Activated CD4-positive, CD25-positive, alpha-beta regulatory T cell treated with anti-CD3 and anti-CD28 coated beads, Interleukin-2, amount 50 U/mL, for 16 hours (primary cell): ENCODE results near the gene NCLN.
"Not testable (repeated sequence)": the region's sequence is repeated elsewhere in the genome, so short reads cannot be mapped to it uniquely, and the experiment has no call there.

ENCODE experiments used
- DNase-seq: peaks from one replicate; pipeline ENCODE4 v3.0.0-alpha.2; 2020; ENCODE audit warnings: low read depth, low spot score

Gene NCLN

DNA sequence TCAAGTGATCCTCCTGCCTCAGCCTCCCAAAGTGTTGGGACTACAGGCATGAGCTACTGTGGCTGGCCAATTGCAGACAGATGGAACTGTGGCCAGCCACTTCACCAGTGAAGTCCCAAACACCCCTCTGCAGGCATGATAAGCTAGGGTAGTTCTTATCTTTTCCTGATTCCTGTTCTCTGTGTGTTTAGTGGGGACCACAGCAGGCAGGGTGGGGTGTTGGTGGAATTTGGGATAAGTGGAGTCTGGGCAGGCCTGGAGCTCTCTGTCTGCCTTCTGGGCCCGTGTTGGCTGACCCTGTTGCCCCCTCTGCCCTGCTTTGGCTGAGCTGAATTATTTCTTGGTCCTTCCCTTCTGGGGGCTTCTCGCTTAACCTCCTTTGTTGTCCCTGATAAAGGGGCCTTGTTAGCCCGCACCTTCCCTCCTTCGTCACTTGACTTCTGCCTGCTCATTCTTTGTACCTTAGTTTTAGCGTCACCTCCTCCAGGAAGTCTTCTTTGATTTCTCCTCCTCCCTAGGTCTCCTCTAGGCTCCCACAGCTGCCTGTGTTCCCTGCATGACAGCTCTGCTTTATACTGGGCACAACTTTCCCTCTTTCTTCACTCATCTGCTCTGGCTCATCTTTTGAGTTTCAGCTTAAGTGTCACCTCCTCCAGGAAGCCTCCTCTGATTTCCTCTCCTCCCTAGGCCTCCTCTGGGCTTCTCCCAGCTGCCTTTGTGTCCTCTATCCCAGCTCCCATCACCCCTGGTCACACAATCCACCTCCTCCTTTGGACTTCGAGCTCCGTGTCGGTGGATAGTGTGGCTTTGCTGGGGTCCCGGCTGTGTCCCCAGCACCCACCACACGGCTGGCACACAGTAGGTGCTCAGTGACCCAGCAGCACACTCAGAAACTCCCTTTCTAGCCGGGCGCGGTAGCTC lies 1.7 kb upstream of the NCLN start:
- no peak for DNase-seq

DNA sequence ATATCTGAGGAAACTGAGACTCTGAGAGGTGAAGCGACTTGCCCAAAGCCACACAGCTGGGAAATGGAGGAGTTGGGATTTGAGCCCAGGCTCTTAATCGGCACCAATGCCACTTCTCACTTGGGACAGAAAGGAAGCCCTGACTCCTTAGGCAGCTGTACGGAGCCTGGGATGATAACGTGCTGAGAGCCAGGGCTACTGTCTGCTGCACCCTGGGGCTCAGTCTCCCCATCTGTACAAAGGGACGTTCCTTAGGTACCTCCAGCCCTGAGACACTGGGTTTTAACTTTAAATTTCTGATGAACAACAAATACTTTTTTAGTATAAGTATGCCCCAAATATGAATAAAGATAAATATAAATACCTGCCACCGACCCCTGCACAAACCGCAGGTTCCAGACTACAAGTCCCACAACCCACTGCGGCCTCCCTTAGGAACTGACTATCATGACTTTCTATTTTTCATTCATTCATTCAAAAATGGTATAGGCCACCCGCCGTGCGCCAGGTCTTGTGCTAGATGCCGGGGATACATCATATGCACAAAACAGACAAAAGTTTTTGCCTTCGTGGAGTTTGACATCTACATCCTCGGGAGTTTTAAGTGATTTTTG lies 776 bp upstream of the NCLN start:
- DNase-seq = peak; percentile 59

DNA sequence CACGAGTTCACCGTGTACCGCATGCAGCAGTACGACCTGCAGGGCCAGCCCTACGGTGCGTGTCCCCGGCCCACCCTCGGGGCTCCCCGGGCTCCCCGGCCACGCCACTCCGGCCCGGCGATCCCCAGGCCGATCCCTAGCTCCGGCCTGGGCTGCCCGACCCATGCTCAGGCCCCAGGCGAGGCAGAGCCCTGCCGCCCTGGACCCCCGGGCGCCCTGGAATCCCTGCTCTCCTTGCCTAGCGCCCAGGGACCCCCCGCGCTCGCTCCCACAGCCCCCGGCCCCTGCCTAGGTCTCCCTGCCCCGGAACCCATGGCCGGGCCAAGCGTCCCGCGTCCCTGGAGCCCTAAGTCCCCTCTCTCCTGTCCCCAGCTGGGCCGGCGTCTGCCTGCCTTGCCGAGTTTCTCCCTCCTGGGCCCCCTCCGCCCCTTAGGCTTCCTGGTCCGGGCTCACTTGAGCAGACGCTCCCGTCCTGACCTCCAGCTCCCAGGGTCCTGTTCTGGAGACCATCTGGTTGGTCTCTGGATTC lies 494 bp downstream of the NCLN start:
- DNase-seq = no peak

DNA sequence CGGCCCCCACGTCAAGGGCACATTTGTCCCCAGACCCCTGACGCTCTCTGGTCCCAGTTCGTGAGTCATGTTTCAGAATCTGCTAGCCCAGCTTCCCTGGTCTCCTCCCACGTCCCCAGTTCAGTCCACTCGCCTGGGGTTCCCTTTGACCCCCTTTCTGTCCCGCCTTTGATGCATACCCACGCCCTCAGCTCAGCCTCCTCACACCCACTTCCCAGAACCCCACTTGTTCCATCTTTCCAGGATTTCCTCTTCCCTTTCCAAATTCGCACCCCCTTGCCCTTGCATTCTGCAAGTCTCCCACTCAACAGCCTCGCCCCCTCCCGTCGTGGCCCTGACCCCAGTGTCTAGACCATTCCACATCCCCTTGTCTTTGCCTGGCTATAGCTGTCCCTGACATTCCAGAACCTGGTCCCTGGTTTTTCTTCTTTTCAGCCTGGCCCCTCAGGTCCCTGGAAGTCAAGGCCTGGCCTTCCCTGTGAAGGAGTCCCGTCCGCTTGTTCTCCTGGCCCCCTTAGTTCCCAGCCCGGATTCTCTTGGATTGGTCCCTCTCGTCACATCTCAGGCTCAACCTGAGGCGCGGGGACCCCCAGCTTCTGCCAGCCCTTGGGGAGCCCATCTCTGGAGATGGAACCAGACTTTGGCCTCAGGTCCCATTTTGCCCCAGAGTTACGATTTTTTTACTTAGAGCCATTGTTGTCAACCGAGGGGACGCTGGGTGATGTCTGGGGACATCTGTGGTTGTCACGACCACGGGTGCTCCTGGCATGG lies 1.3 kb downstream of the NCLN start:
- DNase-seq = no peak

DNA sequence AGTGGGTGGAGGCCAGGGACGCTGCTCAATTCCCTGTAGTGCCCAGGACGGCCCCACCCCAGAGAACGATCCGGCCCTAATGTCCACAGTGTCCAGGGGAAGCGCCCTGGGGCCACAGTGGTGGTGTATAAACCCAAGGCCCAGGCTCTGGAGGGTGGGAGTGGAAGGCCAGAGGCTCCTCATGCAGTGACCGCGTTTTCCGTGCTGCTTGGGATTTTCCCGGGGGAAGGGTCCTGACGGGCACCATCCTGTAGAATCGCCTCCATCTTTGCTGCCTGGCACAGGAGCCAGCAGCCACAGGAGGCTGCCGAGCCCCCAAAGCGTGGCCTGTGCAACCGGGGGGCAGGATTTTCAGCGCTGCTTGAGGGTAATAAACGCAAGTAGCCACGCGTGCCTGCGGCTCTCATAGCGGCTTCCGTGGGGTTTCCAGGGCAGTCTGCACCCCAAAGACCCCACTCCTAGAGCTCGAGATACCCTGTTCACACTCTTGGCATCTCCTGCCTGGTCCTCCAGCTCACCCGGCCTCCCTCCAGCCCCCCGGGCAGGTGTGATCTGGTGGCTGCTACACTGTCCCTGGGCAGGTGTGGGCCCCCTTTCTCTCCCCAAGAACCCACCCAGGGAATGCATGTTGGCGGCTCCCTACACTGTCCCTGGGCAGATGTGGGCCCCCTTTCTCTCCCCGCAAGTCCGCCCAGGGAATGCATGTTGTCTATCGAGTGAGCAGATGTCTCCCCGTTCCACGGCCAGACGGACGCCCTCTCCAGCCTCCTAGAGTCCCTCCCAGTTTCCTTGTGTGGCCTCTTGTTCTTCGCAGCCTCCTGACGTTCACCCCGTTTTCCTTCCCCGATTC lies 2.2 kb downstream of the NCLN start:
- no peak for DNase-seq

DNA sequence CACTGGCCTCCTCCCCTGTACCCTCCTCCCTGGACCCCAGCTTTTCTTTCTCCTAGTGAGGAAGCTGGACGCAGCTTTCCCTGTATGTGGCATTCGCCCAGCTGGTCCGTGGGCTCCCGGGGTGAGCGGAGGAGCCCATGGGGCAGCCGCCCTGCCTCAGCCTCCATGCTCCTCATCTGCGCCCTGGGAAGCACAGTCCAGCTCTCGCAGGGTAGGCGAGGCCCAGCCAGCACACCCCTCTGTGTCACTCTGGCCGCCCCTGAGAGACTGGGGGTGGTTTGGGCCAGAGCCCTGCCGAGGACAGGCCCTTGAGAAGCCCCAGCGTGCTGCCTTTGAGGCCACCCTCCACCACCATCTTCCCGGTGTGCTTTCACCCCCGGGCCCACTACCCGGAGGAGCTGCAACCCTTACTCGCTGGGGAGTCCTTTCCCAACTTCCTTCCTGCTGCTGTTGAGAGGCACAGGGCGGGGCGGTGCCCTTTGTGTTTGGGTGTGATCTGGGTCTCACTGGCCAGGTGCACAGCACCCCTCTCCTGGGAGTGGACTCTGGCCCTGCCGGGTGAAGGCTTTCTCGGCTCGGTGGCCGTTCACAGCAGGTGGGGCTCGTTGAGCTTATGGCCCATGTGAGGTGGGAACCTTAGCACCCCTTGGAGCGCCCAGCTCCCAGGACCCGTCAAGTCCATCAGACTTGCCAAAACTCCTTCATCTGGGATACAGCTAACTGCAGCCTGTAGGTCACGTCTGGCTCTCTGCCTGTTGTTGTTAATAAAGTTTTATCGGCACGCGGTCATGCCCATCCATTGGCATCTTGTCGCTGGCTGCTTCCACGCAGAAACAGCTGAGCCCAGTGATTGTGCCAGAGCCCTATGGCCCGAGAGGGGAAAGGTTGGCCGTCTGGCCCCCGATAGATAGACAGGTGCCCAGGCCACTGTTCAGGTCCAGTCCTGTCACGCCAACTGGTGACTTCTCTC lies 3.2 kb downstream of the NCLN start:
- DNase-seq = no peak

DNA sequence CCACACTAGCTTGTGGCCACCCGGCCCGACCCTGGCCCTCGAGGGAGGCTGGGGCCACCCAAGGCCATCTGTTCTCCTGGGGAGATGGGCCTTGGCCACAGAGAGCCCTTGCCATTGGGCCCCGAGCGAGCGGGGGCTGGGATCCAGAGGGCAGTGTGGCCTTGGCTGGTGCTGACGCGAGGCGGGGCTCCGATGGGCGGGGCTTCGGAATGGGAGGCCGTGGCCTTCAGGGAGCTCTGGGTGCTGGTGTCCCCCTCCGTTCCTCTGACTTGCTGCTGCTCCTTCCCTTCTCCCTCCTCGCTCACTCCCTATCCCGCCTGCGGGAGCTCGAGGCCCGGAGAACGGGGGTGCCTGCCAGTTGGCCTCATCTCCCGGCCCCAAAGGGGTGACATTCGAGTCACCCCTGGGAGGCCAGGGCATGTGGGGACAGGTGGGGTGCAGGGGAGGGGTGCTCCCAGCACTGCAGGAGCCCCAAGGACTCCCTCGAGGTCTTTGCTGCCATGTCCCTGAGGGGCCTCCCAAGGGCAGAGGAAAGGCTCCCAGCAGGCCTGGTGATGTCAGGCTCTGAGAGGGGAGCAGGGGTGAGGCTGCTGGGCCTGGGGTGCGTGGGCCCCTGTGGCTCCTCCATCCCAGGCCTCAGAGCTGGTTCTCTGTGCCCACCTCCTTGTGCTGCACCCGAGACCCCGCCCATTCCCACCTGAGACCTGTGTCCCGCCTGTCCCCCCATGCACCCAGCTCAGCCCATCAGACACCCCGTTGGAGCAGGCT lies 4.2 kb downstream of the NCLN start:
- DNase-seq = no peak

DNA sequence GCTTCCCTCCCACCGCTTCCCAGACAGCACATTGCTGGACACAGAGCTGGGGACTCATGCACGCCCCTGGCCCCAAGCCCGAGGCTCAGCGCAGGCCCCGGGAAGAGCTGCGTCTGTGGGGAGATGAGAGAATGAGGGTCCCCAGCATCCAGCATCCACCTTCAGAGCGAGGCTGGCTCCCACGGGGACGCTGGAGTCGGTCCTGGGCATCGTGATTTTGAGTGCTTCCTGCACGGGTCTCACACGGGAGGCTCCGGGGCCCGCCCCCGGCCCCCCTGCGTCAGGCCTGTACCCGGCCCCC lies 4.7 kb downstream of the NCLN start:
- DNase-seq = no peak

DNA sequence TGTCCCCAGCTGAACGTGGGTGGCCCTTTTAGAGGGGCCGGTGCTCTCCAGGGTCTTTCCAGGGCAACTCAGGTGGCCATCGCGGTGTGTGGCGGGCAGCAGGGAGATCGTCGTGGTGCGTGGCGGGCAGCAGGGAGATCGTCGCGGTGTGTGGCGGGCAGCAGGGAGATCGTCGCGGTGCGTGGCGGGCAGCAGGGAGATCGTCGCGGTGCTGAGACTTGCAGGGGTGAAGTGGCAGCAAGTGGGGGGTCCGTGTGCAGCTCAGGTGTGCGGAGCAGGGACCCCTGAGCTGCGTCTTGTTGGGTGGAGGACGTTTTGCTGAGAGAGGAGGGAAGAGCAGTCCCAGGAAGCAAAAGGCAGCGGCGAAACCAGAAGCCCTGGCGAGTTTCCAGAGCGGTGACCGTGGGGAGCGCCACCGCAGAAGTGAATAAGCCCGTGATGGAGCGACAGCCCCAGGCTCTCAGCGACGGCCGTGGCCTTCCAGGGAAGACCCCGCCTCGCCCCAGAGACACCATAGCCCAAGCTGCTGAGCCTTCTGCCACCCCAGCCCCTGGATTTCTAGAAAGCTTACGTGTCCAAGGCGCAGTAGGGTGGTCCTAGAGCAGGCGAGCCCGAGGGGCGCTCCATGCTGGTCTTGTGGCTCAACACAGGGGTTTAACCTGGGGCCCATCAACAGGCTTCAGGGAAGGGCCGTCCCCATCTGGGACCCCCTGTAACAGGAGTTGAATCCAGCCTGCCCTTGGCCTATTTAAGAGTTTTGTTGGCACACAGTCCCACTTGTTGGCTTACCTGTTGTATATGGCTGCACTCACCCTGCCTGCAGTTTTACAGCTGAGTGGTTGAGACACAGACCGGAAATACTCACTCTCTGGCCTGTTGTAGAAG lies 5.4 kb downstream of the NCLN start:
- DNase-seq = no peak

DNA sequence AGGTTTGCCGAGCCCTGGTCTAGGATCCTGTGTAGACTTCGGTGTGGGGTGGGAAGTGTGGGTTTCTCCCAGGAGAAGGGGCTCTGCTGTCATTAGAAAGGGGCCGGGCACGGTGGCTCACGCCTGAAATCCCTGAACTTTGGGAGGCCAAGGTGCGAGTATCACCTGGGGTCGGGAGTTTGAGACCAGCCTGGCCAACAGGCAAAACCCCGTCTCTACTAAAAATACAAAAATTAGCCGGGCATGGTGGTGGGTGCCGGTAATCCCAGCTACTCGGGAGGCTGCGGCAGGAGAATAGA lies 6.0 kb downstream of the NCLN start:
- DNase-seq = not testable (repeated sequence)

DNA sequence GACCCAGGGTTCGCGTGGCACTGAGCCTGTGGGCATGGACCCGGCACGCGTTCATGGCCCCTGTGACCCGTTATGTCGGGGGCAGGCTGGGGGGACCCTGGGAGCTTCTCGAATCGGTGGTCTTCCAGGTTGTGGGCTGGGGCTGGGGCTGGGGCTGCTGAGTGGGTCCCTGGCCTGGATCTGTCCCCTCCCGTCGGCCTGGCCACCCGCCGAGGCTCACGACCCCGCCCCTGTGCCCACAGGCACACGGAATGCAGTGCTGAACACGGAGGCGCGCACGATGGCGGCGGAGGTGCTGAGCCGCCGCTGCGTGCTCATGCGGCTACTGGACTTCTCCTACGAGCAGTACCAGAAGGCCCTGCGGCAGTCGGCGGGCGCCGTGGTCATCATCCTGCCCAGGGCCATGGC lies 6.5 kb downstream of the NCLN start:
- DNase-seq = no peak

DNA sequence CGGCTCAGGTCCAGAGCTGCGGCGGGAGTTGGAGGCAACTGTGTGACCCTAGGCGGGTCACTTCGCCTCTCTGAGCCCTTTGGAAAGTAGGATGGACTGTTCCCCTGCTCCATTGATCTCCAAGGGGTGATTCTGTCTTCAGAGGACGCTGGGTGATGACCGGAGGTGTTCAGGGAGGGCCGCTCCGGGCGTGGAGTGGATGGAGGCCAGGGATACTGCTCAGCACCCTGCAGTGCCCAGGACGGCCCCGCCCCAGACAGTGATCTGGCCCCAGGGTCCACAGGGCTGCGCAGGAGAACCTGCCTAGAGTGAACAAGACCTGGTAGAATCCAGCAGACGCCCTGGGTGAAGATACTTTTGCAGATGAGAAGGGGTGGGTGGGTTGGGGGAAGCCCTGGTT lies 7.0 kb downstream of the NCLN start:
- DNase-seq = no peak

DNA sequence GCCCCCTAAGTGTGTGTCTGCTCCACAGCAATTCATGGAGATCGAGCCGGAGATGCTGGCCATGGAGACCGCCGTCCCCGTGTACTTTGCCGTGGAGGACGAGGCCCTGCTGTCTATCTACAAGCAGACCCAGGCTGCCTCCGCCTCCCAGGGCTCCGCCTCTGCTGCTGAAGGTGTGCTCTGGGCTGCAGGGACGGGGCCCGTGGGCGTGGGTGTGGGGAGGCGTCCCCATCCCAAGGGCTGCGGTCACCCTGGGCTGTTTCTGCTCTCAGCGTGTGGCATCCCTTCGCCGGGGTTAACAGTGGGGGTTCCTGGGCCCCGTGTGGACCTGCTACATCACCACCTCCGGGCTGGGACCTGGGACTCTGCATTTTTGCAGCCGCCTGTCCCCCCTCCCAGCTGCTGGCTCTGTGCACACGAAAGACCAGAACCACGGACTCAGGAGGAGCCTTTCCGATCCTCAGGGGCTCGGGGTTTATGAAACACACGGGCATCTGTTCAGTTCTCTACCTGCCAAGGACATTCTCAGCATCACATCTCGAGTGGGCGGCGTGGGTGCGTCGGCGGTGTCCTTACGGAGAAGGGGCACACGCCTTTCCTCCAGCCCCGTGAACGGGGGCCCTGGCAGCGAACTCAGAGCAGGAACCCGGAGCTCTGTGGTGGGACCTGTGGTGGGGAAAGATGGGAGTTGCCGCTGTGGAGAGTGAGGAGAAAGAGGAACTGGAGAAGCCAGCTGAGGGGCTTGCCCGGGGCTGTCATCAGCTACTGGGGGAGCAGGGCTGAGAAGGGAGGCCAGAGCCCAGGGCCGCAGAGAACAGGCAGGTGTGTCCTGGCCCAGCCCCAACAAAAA lies 7.8 kb downstream of the NCLN start:
- no peak for DNase-seq

DNA sequence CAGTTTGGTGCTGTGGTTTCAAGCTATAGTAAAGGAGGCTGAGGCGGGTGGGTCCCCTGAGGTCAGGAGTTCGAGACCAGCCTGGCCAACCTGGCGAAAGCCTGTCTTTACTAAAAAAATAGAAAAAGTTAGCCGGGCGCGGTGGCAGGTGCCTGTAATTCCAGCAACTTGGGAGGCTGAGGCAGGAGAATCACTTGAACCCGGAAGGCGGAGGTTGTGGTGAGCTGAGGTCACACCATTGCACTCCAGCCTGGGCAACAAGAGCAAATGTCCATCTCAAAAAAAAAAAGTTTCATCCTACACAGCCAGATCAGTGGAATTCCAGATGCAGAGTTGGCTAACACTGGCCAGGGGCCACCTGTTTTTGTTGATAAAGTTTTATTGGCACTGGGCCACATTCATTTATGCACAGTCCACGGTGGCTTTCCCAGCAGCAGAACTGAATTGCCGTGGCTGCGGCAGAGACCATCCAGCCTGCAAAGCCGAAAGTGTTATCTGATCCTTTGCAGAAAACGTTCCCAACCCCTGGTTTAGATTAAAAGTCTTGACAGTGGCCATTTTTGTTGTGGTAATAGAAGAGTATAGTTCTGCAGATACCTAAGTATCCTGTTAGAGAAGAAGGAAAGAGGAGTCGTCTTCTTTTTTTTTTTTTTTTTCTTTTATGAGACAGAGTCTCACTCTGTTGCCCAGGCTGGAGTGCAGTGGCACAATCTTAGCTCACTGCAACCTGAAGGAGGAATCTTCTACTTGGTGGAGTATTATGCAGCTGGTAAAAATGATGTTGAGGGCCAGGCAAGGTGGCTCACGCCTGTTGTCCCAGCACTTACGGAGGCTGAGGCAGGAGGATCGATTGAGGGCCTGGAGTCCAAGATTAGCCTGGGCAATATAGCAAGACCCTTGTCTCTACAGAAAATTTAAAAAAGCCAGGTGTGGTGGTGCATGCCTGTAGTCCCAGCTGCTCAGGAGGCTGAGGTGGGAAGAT lies 8.7 kb downstream of the NCLN start:
- DNase-seq = no peak

DNA sequence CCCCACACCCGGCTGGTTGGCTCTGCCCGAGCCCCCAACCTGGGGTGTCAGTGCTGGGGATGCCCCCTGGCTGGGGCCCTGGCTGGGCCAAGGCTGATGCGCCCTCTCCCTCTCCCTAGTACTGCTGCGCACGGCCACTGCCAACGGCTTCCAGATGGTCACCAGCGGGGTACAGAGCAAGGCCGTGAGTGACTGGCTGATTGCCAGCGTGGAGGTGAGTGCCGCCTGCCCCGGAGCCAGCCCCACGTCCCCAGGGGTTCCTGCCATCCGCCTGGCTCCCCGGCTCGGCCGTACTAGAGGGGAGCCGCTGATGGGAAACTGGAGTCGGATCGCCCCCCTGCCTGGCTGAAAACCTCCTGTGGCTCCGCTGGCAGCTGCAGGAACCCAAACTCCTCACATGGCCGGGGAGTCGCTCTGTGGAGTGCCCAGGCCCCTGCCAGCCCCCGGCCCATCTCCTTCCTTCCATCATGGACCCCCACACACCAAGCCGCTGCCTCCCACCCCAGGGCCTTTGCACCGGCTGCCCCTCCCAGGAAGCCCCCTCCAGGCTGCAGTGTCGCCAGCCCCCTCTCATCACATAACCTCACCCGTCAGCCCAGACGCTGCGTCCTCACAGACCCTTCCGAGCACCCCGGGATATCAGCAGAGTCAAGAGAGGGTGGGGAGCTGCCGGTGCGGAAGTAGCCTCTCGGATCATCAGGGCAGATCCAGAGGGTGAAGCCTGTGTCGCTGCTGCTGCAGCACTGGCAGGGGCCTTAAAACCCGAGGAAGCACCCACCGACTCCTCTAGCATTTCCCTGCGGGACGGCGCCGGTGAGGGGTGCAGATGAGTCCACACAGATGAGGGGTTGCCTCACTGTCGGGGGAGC lies 10.6 kb downstream of the NCLN start:
- DNase-seq = no peak

DNA sequence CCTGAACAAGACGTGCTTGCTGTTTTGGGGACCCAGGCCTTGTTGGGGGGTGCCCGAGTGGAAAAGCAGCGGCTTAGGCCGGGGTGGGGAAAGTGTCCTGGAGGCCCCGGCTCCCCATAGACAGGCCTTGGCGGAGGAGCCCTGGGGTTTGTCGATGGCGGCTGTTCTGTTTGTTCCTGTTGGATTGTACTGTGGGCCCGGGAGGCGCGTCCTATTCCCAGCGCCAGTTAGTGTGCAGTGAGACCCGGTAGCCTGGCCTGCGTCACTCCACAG lies 11.1 kb downstream of the NCLN start:
- DNase-seq = no peak
